HG03066 (cell line): ENCODE measurements around the gene ZNF74.
"Not testable (repeated sequence)": the region's sequence is repeated elsewhere in the genome, so short reads cannot be mapped to it uniquely, and the experiment has no call there.

Experiments used
- ATAC-seq: cut with Tn5 transposase; IDR thresholded peaks from one replicate; pipeline ENCODE4 v1.9.1; 2021; ENCODE audit warnings: low read depth; ENCODE audit not compliant: unreplicated experiment

The ZNF74 gene

GRCh38 chr22:20441631-20442484 lies 47.9 kb downstream of the ZNF74 start:
- no peak for ATAC-seq

DNA sequence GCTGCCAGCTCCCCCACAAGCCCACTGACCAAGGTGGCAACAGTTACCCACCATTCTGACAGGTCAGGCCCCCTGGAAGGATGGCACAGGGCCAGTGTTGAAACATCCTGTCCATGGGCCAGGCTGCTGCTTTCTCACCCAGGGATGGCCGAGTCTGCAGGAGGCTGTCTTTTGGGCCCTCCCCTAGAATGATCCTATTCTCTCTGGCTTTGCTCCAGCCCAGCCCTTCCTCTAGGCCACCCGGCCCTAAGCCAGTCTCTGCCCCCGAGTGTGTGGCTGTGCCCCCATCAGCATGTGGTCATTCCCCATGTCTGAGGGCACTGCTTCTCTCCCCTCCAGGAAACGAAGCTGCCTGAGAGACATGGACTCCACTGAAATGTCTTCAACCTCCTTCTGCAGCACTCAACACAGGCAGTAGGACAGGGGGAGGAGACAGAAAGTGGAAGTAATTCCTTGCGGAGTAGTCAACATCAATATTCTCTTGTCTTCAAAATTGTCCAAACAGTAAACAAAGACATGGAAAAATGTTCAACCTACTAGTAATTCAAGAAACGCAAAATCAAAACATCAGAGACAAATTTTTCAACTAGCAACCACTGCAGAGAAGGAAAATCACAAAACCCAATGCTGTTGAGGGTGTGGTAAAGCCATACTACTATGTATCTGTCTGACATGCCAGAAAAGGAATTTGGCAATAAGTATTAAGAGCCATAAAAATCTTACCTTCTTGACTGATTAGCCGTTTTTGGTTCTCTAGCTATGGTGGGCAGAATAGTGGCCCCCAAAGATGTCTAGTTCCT lies 48.7 kb downstream of the ZNF74 start:
- ATAC-seq, result no peak

DNA sequence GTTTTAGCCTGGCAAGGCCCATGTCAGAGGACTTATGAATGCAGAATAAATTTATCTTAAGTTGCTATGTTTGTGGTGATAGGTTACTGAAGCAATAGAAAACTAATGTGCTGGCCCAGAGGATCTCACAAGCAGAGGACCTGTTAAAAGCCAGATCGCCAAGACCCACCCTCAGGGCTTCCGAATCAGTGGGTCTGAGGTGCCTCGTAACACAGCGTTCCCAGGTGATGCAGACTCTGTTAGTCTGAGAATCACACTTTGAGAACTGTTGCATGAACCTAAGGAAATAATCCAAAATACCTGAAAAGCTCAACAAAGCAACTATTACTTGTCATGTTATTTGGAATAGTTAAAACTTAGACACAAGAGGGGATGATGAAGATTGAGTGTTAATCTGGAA lies 50.4 kb downstream of the ZNF74 start:
- no peak for ATAC-seq

- ATAC-seq, result no peak
Measured at GRCh38 chr22:20446383-20446970, 52.5 kb downstream of the ZNF74 start.

DNA sequence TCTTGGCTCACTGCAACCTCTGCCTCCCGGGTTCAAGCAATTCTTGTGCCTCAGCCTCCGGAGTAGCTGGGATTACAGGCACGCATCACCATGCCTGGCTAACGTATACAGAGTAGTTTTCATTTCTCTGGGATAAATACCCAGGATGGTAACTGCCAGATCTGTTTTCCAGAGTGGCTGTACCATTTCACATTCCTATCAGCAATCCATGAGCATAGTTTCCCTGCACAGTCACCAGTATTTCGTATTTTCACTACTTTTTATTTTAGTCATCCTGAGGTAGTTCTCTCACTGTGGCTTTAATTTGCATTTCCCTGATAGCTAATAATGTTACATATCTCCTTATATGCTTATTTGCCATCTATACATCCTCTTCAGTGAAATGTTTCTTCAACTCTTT lies 54.7 kb downstream of the ZNF74 start:
- ATAC-seq, result no peak

GRCh38 chr22:20449819-20450550 lies 56.0 kb downstream of the ZNF74 start:
- no peak for ATAC-seq

DNA sequence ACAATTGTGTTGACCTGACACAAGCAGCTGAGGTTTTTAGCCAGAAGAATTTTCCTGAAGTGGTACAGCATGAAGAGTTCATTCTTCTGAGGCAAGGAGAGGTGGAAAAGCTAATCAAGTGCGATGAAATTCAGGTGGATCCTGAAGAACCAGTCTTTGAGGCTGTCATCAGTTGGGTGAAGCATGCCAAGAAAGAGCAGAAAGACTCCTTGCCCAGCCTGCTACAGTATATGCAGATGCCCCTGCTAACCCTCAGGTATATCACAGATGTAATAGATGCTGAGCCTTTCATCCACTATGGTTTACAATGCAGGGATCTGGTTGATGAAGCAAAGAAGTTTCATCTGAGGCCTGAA lies 56.6 kb downstream of the ZNF74 start:
- ATAC-seq, result no peak

DNA sequence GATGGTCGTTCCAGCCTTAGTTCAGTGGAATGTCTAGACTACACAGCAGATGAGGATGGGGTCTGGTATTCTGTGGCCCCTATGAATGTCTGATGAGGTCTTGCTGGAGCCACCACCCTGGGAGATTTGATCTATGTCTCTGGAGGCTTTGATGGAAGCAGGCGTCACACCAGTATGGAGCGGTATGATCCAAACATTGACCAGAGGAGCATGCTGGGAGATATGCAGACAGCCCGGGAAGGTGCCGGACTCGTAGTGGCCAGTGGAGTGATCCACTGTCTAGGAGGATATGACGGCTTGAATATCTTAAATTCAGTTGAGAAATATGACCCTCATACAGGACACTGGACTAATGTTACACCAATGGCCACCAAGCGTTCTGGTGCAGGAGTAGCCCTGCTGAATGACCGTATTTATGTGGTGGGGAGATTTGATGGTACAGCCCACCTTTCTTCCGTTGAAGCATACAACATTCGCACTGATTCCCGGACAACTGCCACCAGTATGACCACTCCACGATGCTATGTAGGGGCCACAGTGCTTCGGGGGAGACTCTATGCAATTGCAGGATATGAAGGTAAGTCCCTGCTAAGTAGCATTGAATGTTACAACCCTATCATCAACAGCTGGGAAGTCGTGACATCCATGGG lies 57.3 kb downstream of the ZNF74 start:
- not testable (repeated sequence) for ATAC-seq

- no peak for ATAC-seq
Measured at GRCh38 chr22:20451920-20452319, 58.0 kb downstream of the ZNF74 start.

DNA sequence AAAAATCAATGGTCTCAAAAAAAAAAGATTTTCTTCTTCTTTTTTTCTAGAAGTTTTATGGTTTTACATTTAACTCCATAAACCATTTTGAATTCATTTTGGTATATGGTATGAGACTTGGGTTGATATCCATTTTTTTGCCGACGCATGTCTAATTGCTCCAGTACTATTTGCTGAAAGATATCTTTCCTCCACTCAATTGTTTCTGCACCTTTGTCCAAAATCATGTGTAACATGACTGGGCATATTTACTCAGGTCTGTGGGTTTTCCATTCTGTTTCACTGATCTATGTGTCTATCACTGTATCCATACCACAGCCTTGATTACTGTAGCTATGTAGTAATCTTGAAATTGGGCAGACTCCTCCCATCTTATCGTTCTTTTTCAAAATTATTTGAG lies 59.3 kb downstream of the ZNF74 start:
- ATAC-seq, result no peak

GRCh38 chr22:20455709-20456063 lies 61.7 kb downstream of the ZNF74 start:
- no peak for ATAC-seq

- no peak for ATAC-seq
Measured at GRCh38 chr22:20456064-20456721, 62.2 kb downstream of the ZNF74 start.

- no peak for ATAC-seq
Measured at GRCh38 chr22:20456722-20457076, 62.7 kb downstream of the ZNF74 start.

DNA sequence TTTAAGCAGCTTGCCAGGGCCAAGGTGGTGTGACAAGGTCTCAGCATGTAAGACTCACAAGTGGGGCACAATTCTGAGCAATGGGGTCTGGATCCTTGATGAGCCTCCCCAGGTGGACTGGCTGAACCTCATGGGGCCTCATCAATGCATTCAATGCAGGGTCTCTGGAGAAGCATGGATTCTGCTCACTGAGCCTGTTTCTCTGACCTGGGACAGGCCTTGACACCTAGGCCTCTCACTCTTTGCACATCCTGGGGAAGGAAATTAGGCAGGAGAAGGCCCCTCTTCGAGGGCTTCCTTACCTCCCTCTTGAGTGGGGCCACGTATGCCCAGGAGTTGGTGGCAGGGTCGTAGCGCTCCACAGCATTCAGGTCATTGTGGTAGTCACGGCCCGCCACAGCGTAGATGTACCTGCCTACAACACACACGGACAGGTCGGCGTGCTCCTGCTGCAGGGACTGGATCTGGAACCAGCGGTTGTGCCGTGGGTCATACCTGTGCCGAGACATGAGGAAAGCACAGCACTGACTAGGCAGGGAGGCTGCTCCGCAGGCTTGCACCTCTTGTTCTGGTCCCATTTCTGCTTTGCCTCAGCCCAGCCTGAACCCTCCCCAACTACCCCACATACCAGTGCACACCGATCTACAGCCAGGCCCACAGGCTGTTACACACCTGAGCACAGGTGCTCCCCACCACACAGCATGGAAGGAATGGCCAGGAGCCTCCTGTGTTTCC lies 63.7 kb downstream of the ZNF74 start:
- no peak for ATAC-seq
